Astrocyte (in vitro differentiated cells and primary cell): Measurements from ENCODE around the gene PARVB.

Experiments
- CTCF ChIP-seq: IDR thresholded peaks from 2 replicates; pipeline ENCODE4 v1.5.1; 2011; ENCODE audit warnings: low read depth, mild to moderate bottlenecking, inconsistent platforms, low read length, moderate library complexity; ENCODE audit not compliant: insufficient read depth
- EZH2 ChIP-seq: IDR thresholded peaks from 2 replicates; pipeline ENCODE4 v1.6.1; 2012; ENCODE audit warnings: mild to moderate bottlenecking, low read length, inconsistent platforms; ENCODE audit not compliant: insufficient read depth

- TF ChIP-seq CTCF (no peak), EZH2 (no peak)
Observed at GRCh38 chr22:44161673-44162072, 137.6 kb downstream of the PARVB start.
